Keratinocyte (primary cell): Measurements from ENCODE around the gene RALGAPA2.

Experiments used
- CTCF ChIP-seq, 3 experiments: IDR thresholded peaks in 1 of 3; conservative IDR thresholded peaks in 1 of 3; optimal IDR thresholded peaks in 1 of 3; 2 replicates in 2 of 3; 3 replicates in 1 of 3; pipeline versions ENCODE3 to v1.5.1; 2011; ENCODE audit warnings: low read length in 3 of 3, mild to moderate bottlenecking in 3 of 3, moderate library complexity in 2 of 3, control low read depth in 1 of 3, inconsistent platforms in 1 of 3; ENCODE audit not compliant: insufficient read depth in 2 of 3; ENCODE audit errors: extremely low read depth in 1 of 3
- EZH2 ChIP-seq: IDR thresholded peaks from one replicate; pipeline ENCODE4 v1.6.1; 2012; ENCODE audit warnings: inconsistent platforms, mild to moderate bottlenecking, low read length, moderate library complexity

- no peak for TF ChIP-seq CTCF (optimal IDR thresholded peaks at IDR 0.05 in 1 of 3, IDR thresholded peaks at IDR 0.05 in 1 of 3, conservative IDR thresholded peaks at IDR 0.05 in 1 of 3; ENCODE audit: extremely low read depth in 1 of 3, insufficient read depth in 2 of 3, low read length in 3 of 3)
- no peak for TF ChIP-seq EZH2
Measured at GRCh38 chr20:20549704-20550103, 162.7 kb downstream of the RALGAPA2 start.
